K562 (cell line): ENCODE results near the gene APEX2. TPM values are rescaled to one million over a fixed set of nuclear protein-coding genes. Genes with fewer than 3 reads are reported as not detected.

Experiments
- ARID1B ChIP-seq: fragments of 450-650 bp; IDR thresholded peaks from 2 replicates; pipeline ENCODE4 v1.6.1; 2016; ENCODE audit warnings: antibody characterized with exemption, mild to moderate bottlenecking, inconsistent platforms
- CEBPG ChIP-seq, 3 experiments: fragments of 200-800 bp in 1 of 3; sonication (Bioruptor generic) in 1 of 3; sonication (generic) in 1 of 3; formaldehyde crosslinking in 1 of 3; IDR thresholded peaks in 2 of 3; conservative IDR thresholded peaks in 1 of 3; 2 replicates each; pipeline versions ENCODE4 v1.6.1 to v1.8.0; 2016 to 2022; ENCODE audit warnings: missing compliant biosample characterization in 2 of 3, missing genetic modification characterization in 2 of 3, mild to moderate bottlenecking in 1 of 3, missing genetic modification reagents in 1 of 3
- CREB1 ChIP-seq, 2 experiments: sonication (generic) in 1 of 2; formaldehyde crosslinking in 1 of 2; IDR thresholded peaks; 2 replicates each; pipeline versions ENCODE4 v1.6.1 to v1.8.0; 2012 to 2022; ENCODE audit warnings: inconsistent platforms in 1 of 2, mild to moderate bottlenecking in 1 of 2, missing genetic modification reagents in 1 of 2, moderate library complexity in 1 of 2
- DPF2 ChIP-seq: fragments of 450-650 bp; IDR thresholded peaks from 2 replicates; pipeline ENCODE4 v1.6.1; 2016
- FIP1L1 ChIP-seq: fragments of 200-400 bp; formaldehyde crosslinking; IDR thresholded peaks from 2 replicates; pipeline ENCODE4 v1.6.1; 2018; ENCODE audit warnings: mild to moderate bottlenecking, low read depth, low read length; ENCODE audit not compliant: poor library complexity, severe bottlenecking
- KDM1A ChIP-seq, 2 experiments: fragments of 450-650 bp; IDR thresholded peaks; 2 replicates each; pipeline ENCODE4 v1.6.1; 2016; ENCODE audit warnings: mild to moderate bottlenecking in 2 of 2
- KHSRP ChIP-seq: fragments of 450-650 bp; IDR thresholded peaks from 2 replicates; pipeline ENCODE4 v1.6.1; 2017
- LEF1 ChIP-seq: fragments of 450-650 bp; IDR thresholded peaks from 2 replicates; pipeline ENCODE4 v1.6.1; 2016; ENCODE audit warnings: mild to moderate bottlenecking
- MCM5 ChIP-seq: fragments of 450-650 bp; IDR thresholded peaks from 2 replicates; pipeline ENCODE4 v1.6.1; 2016; ENCODE audit warnings: low read depth
- NBN ChIP-seq: fragments of 450-650 bp; IDR thresholded peaks from 2 replicates; pipeline ENCODE4 v1.6.1; 2016; ENCODE audit warnings: low read depth, mild to moderate bottlenecking
- NR3C1 ChIP-seq: sonication (generic); formaldehyde crosslinking; IDR thresholded peaks from 2 replicates; pipeline ENCODE4 v1.8.1; 2022; ENCODE audit warnings: missing genetic modification reagents
- RCOR1 ChIP-seq, 2 experiments: IDR thresholded peaks; 2 replicates each; pipeline ENCODE4 v1.6.1; 2012; ENCODE audit warnings: low read depth in 2 of 2, low read length in 2 of 2, borderline replicate concordance in 1 of 2, improper control_type of control experiment in 1 of 2
- SMARCB1 ChIP-seq: IDR thresholded peaks from 2 replicates; pipeline ENCODE4 v1.6.1; 2011; ENCODE audit warnings: improper control_type of control experiment, low read depth; ENCODE audit not compliant: insufficient read length
- TAF7 ChIP-seq: fragments of 450-650 bp; IDR thresholded peaks from 2 replicates; pipeline ENCODE4 v1.6.1; 2016; ENCODE audit warnings: missing genetic modification characterization, missing compliant biosample characterization
- TAL1 ChIP-seq: fragments of 450-650 bp; IDR thresholded peaks from 2 replicates; pipeline ENCODE4 v1.6.1; 2016; ENCODE audit warnings: mild to moderate bottlenecking
- ZNF197 ChIP-seq: fragments of 200-800 bp; sonication (Bioruptor generic); IDR thresholded peaks from 2 replicates; pipeline ENCODE4 v1.6.1; 2016; ENCODE audit warnings: low read depth, missing genetic modification characterization, missing compliant biosample characterization
- ZNF23 ChIP-seq: fragments of 250-450 bp; sonication (Bioruptor Pico); IDR thresholded peaks from 2 replicates; pipeline ENCODE4 v1.4.0; 2020; ENCODE audit warnings: mild to moderate bottlenecking
- ZNF274 ChIP-seq: IDR thresholded peaks from 2 replicates; pipeline ENCODE4 v1.6.1; 2011; ENCODE audit warnings: low read depth, mild to moderate bottlenecking, low read length, moderate library complexity, borderline replicate concordance
- ZNF384 ChIP-seq: IDR thresholded peaks from 2 replicates; pipeline ENCODE4 v1.6.1; 2012; ENCODE audit warnings: low read depth, low read length, improper control_type of control experiment
- ZNF785 ChIP-seq: fragments of 250-450 bp; sonication (Bioruptor Pico); IDR thresholded peaks from 2 replicates; pipeline ENCODE4 v1.4.0; 2020; ENCODE audit warnings: mild to moderate bottlenecking
- polyA plus RNA-seq, 8 experiments: library from polyadenylated mRNA; depleted of rRNA in 4 of 8; stranded (reverse) in 5 of 8; unstranded in 3 of 8; fragments of >200 nt; fragmentation: Nextera tagmentation in 2 of 8; fragmentation: Illumina TruSeq in 1 of 8; extraction: Ambion mirVana in 2 of 8; extraction: Trizol in 1 of 8; gene quantifications; 2 replicates each; pipeline versions ENCODE4 v1.2.1 to v1.2.3, GENCODE V29; 2011 to 2014; ENCODE audit warnings: inconsistent platforms in 1 of 8, missing spikeins in 1 of 8
- total RNA-seq, 7 experiments: library from RNA; depleted of rRNA in 6 of 7; stranded (reverse); fragments of >200 nt in 6 of 7; fragmentation: Illumina TruSeq in 2 of 7; extraction: Trizol in 2 of 7; gene quantifications; 2 replicates each; pipeline versions ENCODE4 v1.2.1 to v1.2.3, GENCODE V29; 2011 to 2021; ENCODE audit warnings: low replicate concordance in 1 of 7
- TF ChIP-seq, protein P1 (sequence below): sonication (generic); IDR thresholded peaks from 2 replicates; pipeline ENCODE4 v1.6.1; 2016
- TF ChIP-seq, protein P2 (sequence below): sonication (generic); formaldehyde crosslinking; IDR thresholded peaks from 2 replicates; pipeline ENCODE4 v1.9.0; 2022; ENCODE audit warnings: mild to moderate bottlenecking, missing genetic modification reagents
- TF ChIP-seq, protein P3 (sequence below): fragments of 450-650 bp; formaldehyde crosslinking; conservative IDR thresholded peaks from 2 replicates; pipeline ENCODE4 v1.4.0; 2022; ENCODE audit warnings: mild to moderate bottlenecking, missing genetic modification characterization
- TF ChIP-seq, protein P4 (sequence below): fragments of 450-650 bp; conservative IDR thresholded peaks from 2 replicates; pipeline ENCODE4 v1.6.1; 2016; ENCODE audit warnings: missing genetic modification characterization, low read depth, mild to moderate bottlenecking, control low read depth, missing compliant biosample characterization
- TF ChIP-seq, protein P5 (sequence below): conservative IDR thresholded peaks from 2 replicates; pipeline ENCODE4 v1.6.1; 2011; ENCODE audit warnings: low read depth, mild to moderate bottlenecking, low read length; ENCODE audit not compliant: control insufficient read depth

APEX2 gene
- total and polyA plus RNA-seq, 9 of the 15 experiments (the other 6 are each of a cell fraction or from before 2014, with no cell fraction given): 9.4 to 34.2 (median 25.9) TPM

DNA sequence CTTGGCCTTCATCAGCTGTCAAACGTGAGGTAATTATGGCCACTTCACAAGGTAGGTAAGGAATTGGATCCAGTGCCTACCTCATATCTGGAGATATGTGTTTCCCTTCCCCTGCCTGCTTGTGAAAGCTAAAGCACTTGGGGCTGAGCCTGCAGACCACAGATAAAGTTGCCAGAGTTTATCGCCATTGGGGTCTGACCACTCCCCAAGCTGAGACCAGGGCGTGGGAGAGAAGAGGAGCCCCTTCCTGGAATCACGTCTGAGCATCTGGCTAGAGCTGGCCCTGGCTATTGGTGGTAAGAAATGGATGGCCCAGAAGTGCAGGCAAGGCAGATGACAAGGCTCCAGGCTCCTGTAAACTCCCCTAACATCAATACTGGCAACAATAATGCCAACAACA, 27.9 kb downstream of the APEX2 start (continued):
- no peak for TF ChIP-seq SMARCB1
- peak; percentile 27; the same call in 1 of the 2 replicates for TF ChIP-seq KHSRP
- TF ChIP-seq ARID1B: peak; percentile 97
- no peak for TF ChIP-seq MCM5
- TF ChIP-seq, protein P1, sequence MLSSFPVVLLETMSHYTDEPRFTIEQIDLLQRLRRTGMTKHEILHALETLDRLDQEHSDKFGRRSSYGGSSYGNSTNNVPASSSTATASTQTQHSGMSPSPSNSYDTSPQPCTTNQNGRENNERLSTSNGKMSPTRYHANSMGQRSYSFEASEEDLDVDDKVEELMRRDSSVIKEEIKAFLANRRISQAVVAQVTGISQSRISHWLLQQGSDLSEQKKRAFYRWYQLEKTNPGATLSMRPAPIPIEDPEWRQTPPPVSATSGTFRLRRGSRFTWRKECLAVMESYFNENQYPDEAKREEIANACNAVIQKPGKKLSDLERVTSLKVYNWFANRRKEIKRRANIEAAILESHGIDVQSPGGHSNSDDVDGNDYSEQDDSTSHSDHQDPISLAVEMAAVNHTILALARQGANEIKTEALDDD: no peak
- TF ChIP-seq TAL1: peak; percentile 96
- TF ChIP-seq, protein P2, sequence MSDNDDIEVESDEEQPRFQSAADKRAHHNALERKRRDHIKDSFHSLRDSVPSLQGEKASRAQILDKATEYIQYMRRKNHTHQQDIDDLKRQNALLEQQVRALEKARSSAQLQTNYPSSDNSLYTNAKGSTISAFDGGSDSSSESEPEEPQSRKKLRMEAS: no peak
- TF ChIP-seq, protein P3, sequence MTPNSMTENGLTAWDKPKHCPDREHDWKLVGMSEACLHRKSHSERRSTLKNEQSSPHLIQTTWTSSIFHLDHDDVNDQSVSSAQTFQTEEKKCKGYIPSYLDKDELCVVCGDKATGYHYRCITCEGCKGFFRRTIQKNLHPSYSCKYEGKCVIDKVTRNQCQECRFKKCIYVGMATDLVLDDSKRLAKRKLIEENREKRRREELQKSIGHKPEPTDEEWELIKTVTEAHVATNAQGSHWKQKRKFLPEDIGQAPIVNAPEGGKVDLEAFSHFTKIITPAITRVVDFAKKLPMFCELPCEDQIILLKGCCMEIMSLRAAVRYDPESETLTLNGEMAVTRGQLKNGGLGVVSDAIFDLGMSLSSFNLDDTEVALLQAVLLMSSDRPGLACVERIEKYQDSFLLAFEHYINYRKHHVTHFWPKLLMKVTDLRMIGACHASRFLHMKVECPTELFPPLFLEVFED: no peak
- TF ChIP-seq DPF2: peak; percentile 93
- TF ChIP-seq, protein P4, sequence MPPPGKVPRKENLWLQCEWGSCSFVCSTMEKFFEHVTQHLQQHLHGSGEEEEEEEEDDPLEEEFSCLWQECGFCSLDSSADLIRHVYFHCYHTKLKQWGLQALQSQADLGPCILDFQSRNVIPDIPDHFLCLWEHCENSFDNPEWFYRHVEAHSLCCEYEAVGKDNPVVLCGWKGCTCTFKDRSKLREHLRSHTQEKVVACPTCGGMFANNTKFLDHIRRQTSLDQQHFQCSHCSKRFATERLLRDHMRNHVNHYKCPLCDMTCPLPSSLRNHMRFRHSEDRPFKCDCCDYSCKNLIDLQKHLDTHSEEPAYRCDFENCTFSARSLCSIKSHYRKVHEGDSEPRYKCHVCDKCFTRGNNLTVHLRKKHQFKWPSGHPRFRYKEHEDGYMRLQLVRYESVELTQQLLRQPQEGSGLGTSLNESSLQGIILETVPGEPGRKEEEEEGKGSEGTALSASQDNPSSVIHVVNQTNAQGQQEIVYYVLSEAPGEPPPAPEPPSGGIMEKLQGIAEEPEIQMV (tag): no peak
- no peak for TF ChIP-seq ZNF384
- TF ChIP-seq NR3C1 (CRISPR knock-in tag): no peak
- no peak; the same call in 1 of the 2 replicates for TF ChIP-seq ZNF274
- TF ChIP-seq TAF7: no peak
- TF ChIP-seq CEBPG (CRISPR knock-in tag; IDR thresholded peaks at IDR 0.05): no peak
- no peak for TF ChIP-seq CEBPG (tag; conservative IDR thresholded peaks at IDR 0.05 in 1 of 2, IDR thresholded peaks at IDR 0.05 in 1 of 2)
- peak; percentile 41; the same call in 1 of the 2 replicates for TF ChIP-seq CREB1 (IDR thresholded peaks at IDR 0.05)
- no peak for TF ChIP-seq CREB1 (CRISPR knock-in tag; IDR thresholded peaks at IDR 0.05)
- TF ChIP-seq NBN: no peak
- no peak for TF ChIP-seq FIP1L1
- no peak for TF ChIP-seq ZNF23 (CRISPR knock-in tag)
- TF ChIP-seq, protein P5, sequence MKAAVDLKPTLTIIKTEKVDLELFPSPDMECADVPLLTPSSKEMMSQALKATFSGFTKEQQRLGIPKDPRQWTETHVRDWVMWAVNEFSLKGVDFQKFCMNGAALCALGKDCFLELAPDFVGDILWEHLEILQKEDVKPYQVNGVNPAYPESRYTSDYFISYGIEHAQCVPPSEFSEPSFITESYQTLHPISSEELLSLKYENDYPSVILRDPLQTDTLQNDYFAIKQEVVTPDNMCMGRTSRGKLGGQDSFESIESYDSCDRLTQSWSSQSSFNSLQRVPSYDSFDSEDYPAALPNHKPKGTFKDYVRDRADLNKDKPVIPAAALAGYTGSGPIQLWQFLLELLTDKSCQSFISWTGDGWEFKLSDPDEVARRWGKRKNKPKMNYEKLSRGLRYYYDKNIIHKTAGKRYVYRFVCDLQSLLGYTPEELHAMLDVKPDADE: peak; percentile 70; the same call in 1 of the 2 replicates
- TF ChIP-seq LEF1: 0 out of 2 replicates have a peak, but pooled peaks have one; percentile 33
- TF ChIP-seq KDM1A (IDR thresholded peaks at IDR 0.05): peak; percentile 91 to 93
- peak; percentile 64 to 79; a peak in 3 of 4 replicates for TF ChIP-seq RCOR1 (IDR thresholded peaks at IDR 0.05; ENCODE audit: borderline replicate concordance in 1 of 2, low read depth in 2 of 2, low read length in 2 of 2)
- TF ChIP-seq ZNF785 (CRISPR knock-in tag): no peak
- no peak for TF ChIP-seq ZNF197 (CRISPR knock-in tag)
